ENCODE data around the gene TMEM245.
A peak's percentile ranks its signal among the peaks of the same experiment; 100 is the strongest.

The TMEM245 gene

GRCh38 chr9:109119439-109120203 is at the start of gene TMEM245:
TSS of gene TMEM245 (minus strand) at chr9:109119947. CDS start at chr9:109119913, 34 bp downstream.
- Histone ChIP-seq H3K4me1 (ENCODE audit: insufficient read depth, low read length) (peaks cover 22% of the 10 kb centered on the region), H2AFZ (ENCODE audit: low read depth, low read length) (peak within 1 kb of the TSS; percentile 90), H3K27me3 (ENCODE audit: insufficient read depth, low read length) (no peaks in the 10 kb centered on the region)

GRCh38 chr9:109168170-109168569 is 48.4 kb upstream of the TMEM245 start:
- Histone ChIP-seq H3K9me3 (ENCODE audit: low read length) (peaks cover 6% of the 10 kb centered on the region), H3K36me3 (ENCODE audit: insufficient read depth, low read length) (no peaks in the 10 kb centered on the region), H3K27me3 (ENCODE audit: insufficient read depth, low read length) (peaks cover 32% of the 10 kb centered on the region), H3K4me3 (ENCODE audit: low read length) (no peak overlapping the region), H2AFZ (ENCODE audit: low read depth, low read length) (no peak overlapping the region), H3K4me1 (ENCODE audit: insufficient read depth, low read length) (peaks cover 12% of the 10 kb centered on the region)

More at GRCh38 chr9:109119439-109120203, at the start of gene TMEM245:
- Histone ChIP-seq H3K36me3 (ENCODE audit: insufficient read depth, low read length) (peaks cover 3% of the 10 kb centered on the region), H3K9me3 (ENCODE audit: low read length) (no peaks in the 10 kb centered on the region), H3K4me3 (ENCODE audit: low read length) (peak within 1 kb of the TSS; percentile 61)

GRCh38 chr9:109167716-109168115 is 48.0 kb upstream of the TMEM245 start:
- Histone ChIP-seq H3K9me3 (ENCODE audit: low read length) (peaks cover 6% of the 10 kb centered on the region), H3K4me3 (ENCODE audit: low read length) (no peak overlapping the region), H3K27me3 (ENCODE audit: insufficient read depth, low read length) (peaks cover 36% of the 10 kb centered on the region), H2AFZ (ENCODE audit: low read depth, low read length) (no peak overlapping the region), H3K4me1 (ENCODE audit: insufficient read depth, low read length) (peaks cover 12% of the 10 kb centered on the region), H3K36me3 (ENCODE audit: insufficient read depth, low read length) (no peaks in the 10 kb centered on the region)

- peak within 1 kb of the TSS; percentile 41 for H3K4me3 ChIP-seq (ENCODE audit: low read length)
- peaks cover 35% of the 10 kb centered on the region for H3K27me3 ChIP-seq (ENCODE audit: insufficient read depth, low read length)
- H2AFZ ChIP-seq (ENCODE audit: low read depth, low read length): no peak within 1 kb of the TSS
- H3K4me1 ChIP-seq (ENCODE audit: insufficient read depth, low read length): peaks cover 12% of the 10 kb centered on the region
- no peaks in the 10 kb centered on the region for H3K36me3 ChIP-seq (ENCODE audit: insufficient read depth, low read length)
- peaks cover 6% of the 10 kb centered on the region for H3K9me3 ChIP-seq (ENCODE audit: low read length)
Measured at GRCh38 chr9:109166771-109167601, 47.2 kb upstream of the TMEM245 start, which contains the start of gene FRRS1L. TSS of gene FRRS1L (minus strand) at chr9:109167249. CDS start at chr9:109167138, 111 bp downstream.

GRCh38 chr9:109166171-109166770 is 46.5 kb upstream of the TMEM245 start:
- H3K4me1 ChIP-seq (ENCODE audit: insufficient read depth, low read length): peaks cover 12% of the 10 kb centered on the region
- no peak overlapping the region for H2AFZ ChIP-seq (ENCODE audit: low read depth, low read length)
- H3K36me3 ChIP-seq (ENCODE audit: insufficient read depth, low read length): no peaks in the 10 kb centered on the region
- peaks cover 36% of the 10 kb centered on the region for H3K27me3 ChIP-seq (ENCODE audit: insufficient read depth, low read length)
- H3K4me3 ChIP-seq (ENCODE audit: low read length): peak overlapping the region; percentile 41
- peaks cover 6% of the 10 kb centered on the region for H3K9me3 ChIP-seq (ENCODE audit: low read length)

GRCh38 chr9:109164042-109164441 is 44.3 kb upstream of the TMEM245 start:
- peaks cover 33% of the 10 kb centered on the region for H3K27me3 ChIP-seq (ENCODE audit: insufficient read depth, low read length)
- H3K4me1 ChIP-seq (ENCODE audit: insufficient read depth, low read length): peaks cover 12% of the 10 kb centered on the region
- peaks cover 11% of the 10 kb centered on the region for H3K9me3 ChIP-seq (ENCODE audit: low read length)

GRCh38 chr9:109163194-109163593 is 43.4 kb upstream of the TMEM245 start:
- Histone ChIP-seq H3K36me3 (ENCODE audit: insufficient read depth, low read length) (no peaks in the 10 kb centered on the region), H3K9me3 (ENCODE audit: low read length) (peaks cover 11% of the 10 kb centered on the region), H3K4me3 (ENCODE audit: low read length) (no peak overlapping the region), H3K4me1 (ENCODE audit: insufficient read depth, low read length) (peaks cover 12% of the 10 kb centered on the region), H2AFZ (ENCODE audit: low read depth, low read length) (no peak overlapping the region), H3K27me3 (ENCODE audit: insufficient read depth, low read length) (peaks cover 30% of the 10 kb centered on the region)

More at GRCh38 chr9:109164042-109164441, 44.3 kb upstream of the TMEM245 start:
- H3K36me3 ChIP-seq (ENCODE audit: insufficient read depth, low read length): no peaks in the 10 kb centered on the region
- no peak overlapping the region for H2AFZ ChIP-seq (ENCODE audit: low read depth, low read length)
- no peak overlapping the region for H3K4me3 ChIP-seq (ENCODE audit: low read length)

GRCh38 chr9:109162677-109163076 is 42.9 kb upstream of the TMEM245 start:
- no peak overlapping the region for H2AFZ ChIP-seq (ENCODE audit: low read depth, low read length)
- no peak overlapping the region for H3K4me3 ChIP-seq (ENCODE audit: low read length)
- peaks cover 12% of the 10 kb centered on the region for H3K4me1 ChIP-seq (ENCODE audit: insufficient read depth, low read length)
- H3K9me3 ChIP-seq (ENCODE audit: low read length): peaks cover 11% of the 10 kb centered on the region
- no peaks in the 10 kb centered on the region for H3K36me3 ChIP-seq (ENCODE audit: insufficient read depth, low read length)
- peaks cover 25% of the 10 kb centered on the region for H3K27me3 ChIP-seq (ENCODE audit: insufficient read depth, low read length)

GRCh38 chr9:109161471-109161870 is 41.7 kb upstream of the TMEM245 start:
- no peaks in the 10 kb centered on the region for H3K36me3 ChIP-seq (ENCODE audit: insufficient read depth, low read length)
- H3K27me3 ChIP-seq (ENCODE audit: insufficient read depth, low read length): peaks cover 21% of the 10 kb centered on the region
- H3K4me3 ChIP-seq (ENCODE audit: low read length): no peak overlapping the region
- H3K4me1 ChIP-seq (ENCODE audit: insufficient read depth, low read length): peaks cover 11% of the 10 kb centered on the region
- no peak overlapping the region for H2AFZ ChIP-seq (ENCODE audit: low read depth, low read length)
- H3K9me3 ChIP-seq (ENCODE audit: low read length): peaks cover 11% of the 10 kb centered on the region

GRCh38 chr9:109159583-109159982 is 39.8 kb upstream of the TMEM245 start:
- H3K9me3 ChIP-seq (ENCODE audit: low read length): peaks cover 9% of the 10 kb centered on the region
- no peaks in the 10 kb centered on the region for H3K36me3 ChIP-seq (ENCODE audit: insufficient read depth, low read length)
- H3K27me3 ChIP-seq (ENCODE audit: insufficient read depth, low read length): peaks cover 18% of the 10 kb centered on the region
- H3K4me3 ChIP-seq (ENCODE audit: low read length): no peak overlapping the region
- H3K4me1 ChIP-seq (ENCODE audit: insufficient read depth, low read length): no peaks in the 10 kb centered on the region
- H2AFZ ChIP-seq (ENCODE audit: low read depth, low read length): no peak overlapping the region

- no peak overlapping the region for H3K4me3 ChIP-seq (ENCODE audit: low read length)
- H3K36me3 ChIP-seq (ENCODE audit: insufficient read depth, low read length): no peaks in the 10 kb centered on the region
- no peaks in the 10 kb centered on the region for H3K4me1 ChIP-seq (ENCODE audit: insufficient read depth, low read length)
- peaks cover 16% of the 10 kb centered on the region for H3K27me3 ChIP-seq (ENCODE audit: insufficient read depth, low read length)
- H3K9me3 ChIP-seq (ENCODE audit: low read length): peaks cover 10% of the 10 kb centered on the region
- no peak overlapping the region for H2AFZ ChIP-seq (ENCODE audit: low read depth, low read length)
Measured at GRCh38 chr9:109158651-109159050, 38.9 kb upstream of the TMEM245 start.

GRCh38 chr9:109156708-109157107 is 37.0 kb upstream of the TMEM245 start:
- no peaks in the 10 kb centered on the region for H3K36me3 ChIP-seq (ENCODE audit: insufficient read depth, low read length)
- no peaks in the 10 kb centered on the region for H3K4me1 ChIP-seq (ENCODE audit: insufficient read depth, low read length)
- no peak overlapping the region for H3K4me3 ChIP-seq (ENCODE audit: low read length)
- H2AFZ ChIP-seq (ENCODE audit: low read depth, low read length): no peak overlapping the region
- H3K9me3 ChIP-seq (ENCODE audit: low read length): peaks cover 7% of the 10 kb centered on the region
- H3K27me3 ChIP-seq (ENCODE audit: insufficient read depth, low read length): peaks cover 5% of the 10 kb centered on the region

All from neuron (in vitro differentiated cells).